Thyroid gland (tissue), 4 donors: ENCODE results near the gene BCL10.

ENCODE experiments used
- POLR2A ChIP-seq, 2 donors: fragments of 450-650 bp; IDR thresholded peaks; one replicate each; pipeline ENCODE4 v1.6.1; 2017; ENCODE audit warnings: antibody characterized with exemption in 2 of 2, mild to moderate bottlenecking in 2 of 2, moderate library complexity in 1 of 2
- TF ChIP-seq, protein P1 (sequence below), 6 experiments: fragments of 200-600 bp in 3 of 6; fragments of 450-650 bp in 3 of 6; sonication (generic) in 3 of 6; IDR thresholded peaks; one replicate each; pipeline ENCODE4 v1.5.1; 2016 to 2019; ENCODE audit warnings: antibody characterized with exemption in 6 of 6, mild to moderate bottlenecking in 2 of 6, inconsistent platforms in 1 of 6, moderate library complexity in 1 of 6

DNA sequence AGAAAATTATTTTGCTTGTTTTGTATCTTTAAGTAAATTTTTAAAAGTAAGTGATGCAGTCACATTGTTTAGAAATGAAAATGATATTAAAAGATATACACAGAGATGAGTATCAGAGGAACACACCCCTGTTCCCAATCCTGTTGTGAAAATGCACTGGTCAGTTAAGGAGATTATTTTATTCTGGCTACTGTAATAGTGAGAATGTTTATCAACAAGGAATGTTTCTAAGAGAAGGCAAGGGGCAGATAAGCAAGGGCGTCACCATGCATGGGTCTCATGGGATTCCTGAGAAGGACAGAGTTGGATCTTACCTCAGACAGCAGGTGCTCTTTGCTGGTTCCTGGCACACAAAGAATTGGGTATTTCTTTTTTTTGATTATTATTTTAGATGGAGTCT lies 38.8 kb downstream of the BCL10 start:
- TF ChIP-seq, protein P1, sequence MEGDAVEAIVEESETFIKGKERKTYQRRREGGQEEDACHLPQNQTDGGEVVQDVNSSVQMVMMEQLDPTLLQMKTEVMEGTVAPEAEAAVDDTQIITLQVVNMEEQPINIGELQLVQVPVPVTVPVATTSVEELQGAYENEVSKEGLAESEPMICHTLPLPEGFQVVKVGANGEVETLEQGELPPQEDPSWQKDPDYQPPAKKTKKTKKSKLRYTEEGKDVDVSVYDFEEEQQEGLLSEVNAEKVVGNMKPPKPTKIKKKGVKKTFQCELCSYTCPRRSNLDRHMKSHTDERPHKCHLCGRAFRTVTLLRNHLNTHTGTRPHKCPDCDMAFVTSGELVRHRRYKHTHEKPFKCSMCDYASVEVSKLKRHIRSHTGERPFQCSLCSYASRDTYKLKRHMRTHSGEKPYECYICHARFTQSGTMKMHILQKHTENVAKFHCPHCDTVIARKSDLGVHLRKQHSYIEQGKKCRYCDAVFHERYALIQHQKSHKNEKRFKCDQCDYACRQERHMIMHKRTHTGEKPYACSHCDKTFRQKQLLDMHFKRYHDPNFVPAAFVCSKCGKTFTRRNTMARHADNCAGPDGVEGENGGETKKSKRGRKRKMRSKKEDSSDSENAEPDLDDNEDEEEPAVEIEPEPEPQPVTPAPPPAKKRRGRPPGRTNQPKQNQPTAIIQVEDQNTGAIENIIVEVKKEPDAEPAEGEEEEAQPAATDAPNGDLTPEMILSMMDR (IDR thresholded peaks at IDR 0.05): no peak
- TF ChIP-seq POLR2A (IDR thresholded peaks at IDR 0.05): no peak
